HG02763 (cell line): ENCODE measurements around the gene MYOD1.

Experiments
- ATAC-seq: cut with Tn5 transposase; IDR thresholded peaks from one replicate; pipeline ENCODE4 v1.9.1; 2021; ENCODE audit warnings: mild to moderate bottlenecking, moderate library complexity; ENCODE audit not compliant: unreplicated experiment

The MYOD1 gene

DNA sequence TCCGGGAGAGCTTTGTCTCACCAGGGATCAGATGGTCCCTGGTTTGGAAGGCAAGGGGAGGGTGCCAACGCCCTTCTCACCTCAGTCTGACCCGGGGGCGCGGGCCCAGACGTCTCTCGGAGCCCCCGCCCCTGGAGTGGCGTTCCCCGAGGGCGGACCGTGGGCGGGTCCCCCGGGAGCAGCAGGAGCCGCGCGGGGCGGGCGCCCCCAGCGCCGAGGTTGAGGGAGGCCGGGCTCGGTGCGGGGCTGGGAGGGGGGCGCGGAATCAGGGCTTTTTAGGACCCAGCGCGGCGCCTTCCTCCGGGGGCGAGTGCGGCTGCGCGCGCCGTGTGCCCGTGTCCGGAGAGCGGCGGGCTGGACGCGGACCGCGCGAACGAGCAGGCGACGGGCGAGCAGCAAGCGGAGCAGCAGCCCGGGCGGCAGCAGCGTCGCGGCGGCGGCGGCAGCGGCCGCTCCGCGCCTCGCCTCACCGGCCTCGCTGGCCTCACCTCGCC, 15.1 kb downstream of the MYOD1 start, which contains the start of gene KCNC1:
Gene KCNC1 (plus strand): TSS at position 364 of the 494 bp plus-strand sequence. CDS start 1,222 bp downstream, outside the sequence.
- no peak for ATAC-seq

DNA sequence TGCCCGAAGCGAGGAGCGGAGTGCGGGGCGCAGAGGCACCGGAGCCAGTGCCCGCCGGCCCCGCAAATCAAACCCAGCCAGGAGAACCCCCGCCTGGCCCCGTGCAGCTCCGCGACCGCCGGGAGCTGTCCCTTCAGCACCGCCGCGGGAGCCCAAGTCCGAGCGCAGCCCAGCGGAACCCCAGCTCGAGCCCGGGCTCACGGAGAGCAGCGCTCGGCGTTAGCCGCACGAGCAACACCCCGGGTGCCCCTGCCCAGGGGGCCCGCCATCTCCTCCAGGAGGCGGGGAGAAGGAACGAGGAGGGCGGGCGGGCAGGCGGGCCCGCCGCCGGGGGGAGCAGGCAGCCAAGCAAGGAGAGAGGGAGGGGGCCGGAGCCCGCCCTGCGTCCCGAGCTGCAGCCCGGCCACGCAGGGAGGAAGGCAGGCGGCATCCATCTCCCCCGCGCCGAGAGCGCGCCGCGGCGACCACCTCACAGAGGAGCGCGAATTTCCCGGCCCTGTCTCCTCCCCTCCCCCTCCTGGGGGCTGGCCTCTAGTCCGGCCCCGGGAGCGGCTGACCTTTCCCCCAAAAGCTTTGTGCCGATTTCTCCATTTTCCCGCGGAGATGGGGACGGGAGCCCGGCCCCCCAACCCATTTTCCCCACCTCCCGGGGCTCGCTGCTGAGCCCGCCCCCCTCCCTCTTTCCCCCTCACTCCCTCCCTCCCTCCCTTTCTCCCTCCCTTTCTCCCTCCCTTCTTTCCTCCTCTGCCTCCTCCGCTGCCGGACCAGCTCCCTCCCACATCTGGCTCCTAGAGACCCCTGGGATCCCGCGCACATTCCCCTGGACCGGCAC, 15.8 kb downstream of the MYOD1 start:
- ATAC-seq: no peak

DNA sequence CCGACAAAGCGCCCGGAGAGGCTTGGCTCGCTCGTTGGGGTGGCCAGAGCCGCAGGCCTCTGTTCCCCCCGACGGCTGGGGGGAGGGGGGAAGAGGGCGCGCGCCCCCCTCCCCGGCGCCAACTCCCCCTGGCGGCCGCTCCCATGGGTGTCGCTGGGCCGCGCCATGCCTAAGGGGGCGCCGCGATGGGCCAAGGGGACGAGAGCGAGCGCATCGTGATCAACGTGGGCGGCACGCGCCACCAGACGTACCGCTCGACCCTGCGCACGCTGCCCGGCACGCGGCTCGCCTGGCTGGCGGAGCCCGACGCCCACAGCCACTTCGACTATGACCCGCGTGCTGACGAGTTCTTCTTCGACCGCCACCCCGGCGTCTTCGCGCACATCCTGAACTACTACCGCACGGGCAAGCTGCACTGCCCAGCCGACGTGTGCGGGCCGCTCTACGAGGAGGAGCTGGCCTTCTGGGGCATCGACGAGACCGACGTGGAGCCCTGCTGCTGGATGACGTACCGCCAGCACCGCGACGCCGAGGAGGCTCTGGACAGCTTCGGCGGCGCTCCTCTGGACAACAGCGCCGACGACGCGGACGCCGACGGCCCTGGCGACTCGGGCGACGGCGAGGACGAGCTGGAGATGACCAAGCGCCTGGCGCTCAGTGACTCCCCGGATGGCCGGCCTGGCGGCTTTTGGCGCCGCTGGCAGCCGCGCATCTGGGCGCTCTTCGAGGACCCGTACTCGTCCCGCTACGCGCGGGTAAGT, 16.6 kb downstream of the MYOD1 start:
- no peak for ATAC-seq

DNA sequence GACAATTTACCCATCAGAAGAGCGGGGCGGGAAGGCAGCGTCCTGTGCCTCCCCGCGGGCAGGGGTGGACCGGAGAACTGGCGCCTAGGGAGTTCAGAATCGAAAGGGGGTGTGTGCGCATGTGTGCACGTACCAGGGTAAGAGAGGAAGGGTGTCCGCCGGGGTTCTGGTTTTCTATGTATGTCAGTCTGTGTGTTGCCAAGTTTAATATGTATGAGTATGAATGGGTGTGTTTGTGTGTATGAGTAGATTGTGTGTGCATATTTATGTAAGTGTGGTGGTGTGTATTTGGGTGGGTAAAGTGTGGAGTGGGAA, 17.2 kb downstream of the MYOD1 start:
- ATAC-seq: no peak

DNA sequence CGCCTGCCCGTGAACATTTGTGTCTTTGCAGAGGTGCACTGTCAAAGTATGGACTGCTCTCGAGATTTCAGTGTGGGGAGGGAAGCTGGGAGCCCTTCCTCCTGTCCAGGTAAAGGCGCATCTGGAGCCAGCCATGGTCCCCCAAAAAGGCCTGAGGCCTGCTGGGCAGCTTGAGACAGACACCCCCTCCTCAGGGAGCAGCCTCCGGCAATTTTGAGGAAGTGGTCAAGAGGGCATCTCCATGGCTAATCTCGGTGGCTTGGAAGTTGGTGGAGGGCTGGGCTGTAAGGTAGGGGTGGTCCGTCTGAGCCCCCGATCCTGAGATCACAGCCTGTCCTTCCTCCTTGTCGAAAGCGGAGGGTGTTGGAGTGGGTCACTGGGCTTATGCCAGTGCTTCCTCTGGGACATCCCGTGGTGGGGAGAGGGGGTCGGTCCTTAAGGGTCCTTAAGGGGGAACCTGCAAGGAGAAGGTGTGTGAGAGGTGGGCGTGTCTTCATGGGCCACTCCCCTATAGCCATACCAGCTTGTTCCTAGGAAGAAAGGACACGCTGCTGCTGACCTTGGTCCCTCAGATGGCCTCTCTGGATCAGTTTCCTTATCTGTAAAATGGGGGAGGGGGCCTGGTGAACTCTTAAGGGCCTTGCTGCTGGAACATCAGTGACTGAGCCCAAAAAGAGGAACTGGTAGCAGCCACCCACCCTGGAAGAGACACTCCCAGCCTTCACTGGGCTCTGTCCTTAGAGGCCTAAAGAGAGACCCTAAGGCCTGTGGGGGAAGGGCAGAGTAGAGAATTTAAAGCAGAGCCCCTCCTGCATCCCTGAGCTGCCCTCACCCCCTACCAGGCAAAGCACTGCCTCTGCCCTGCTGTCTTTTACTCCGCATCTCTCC, 17.8 kb downstream of the MYOD1 start:
- no peak for ATAC-seq

DNA sequence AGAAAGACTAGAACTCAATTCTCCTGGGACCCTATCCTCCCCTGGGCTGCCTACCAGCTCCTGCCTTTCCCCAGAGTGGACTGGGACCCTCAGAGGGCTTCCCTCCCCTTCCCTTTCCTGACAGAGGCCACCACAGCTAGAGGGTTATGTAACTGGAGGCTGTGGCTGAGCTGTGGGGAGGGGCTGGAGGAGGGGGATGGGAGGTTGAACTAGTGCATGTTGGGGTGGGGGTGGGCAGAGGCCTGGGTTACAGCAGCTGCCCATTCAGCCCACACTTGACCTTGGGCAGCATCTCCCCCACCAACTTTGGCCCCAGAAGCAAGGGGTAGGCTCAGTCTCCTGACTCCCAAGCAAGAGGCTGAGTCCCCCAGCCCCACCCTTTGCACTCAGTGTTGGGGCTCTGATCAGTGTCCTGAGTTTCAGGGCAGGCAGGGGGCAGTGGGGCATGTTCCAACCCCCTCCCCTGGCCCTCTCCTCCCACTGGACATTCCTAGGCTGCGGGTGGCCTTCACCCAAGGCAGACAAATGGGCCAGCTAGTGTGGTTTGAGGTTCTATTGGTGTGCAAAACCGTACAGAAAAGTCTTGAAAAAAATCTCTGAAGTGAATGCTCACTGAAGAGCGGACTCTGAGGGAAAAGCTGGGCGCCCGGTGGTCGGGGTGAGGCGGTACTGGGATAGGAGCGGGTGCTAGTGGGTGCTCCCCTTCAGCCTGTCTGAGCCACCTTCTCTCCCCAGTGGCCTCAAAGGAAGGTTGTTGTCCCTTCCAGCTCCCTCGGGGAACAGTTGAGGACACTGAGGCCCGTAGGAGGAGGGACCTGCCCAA, 19.0 kb downstream of the MYOD1 start:
- no peak for ATAC-seq

DNA sequence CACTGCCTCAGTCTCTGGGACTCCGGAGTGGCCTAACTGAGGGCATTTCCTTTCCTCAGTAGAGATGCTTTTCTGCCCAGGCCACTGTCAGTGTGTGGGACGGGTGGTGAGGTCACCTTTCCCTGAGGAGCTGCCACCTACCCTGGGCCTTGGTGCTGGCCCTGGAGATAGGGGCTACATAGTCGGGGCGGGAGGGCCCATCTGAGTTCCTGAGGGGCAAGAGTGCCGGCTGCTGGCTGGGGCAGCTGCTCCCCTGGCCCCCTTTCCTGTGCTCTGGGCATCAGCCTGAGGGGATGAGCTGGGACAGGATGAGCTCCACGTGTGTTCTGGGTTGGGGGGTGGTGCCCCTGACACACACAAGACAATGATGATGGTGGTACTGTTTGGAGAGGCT, 20.6 kb downstream of the MYOD1 start:
- ATAC-seq: no peak

DNA sequence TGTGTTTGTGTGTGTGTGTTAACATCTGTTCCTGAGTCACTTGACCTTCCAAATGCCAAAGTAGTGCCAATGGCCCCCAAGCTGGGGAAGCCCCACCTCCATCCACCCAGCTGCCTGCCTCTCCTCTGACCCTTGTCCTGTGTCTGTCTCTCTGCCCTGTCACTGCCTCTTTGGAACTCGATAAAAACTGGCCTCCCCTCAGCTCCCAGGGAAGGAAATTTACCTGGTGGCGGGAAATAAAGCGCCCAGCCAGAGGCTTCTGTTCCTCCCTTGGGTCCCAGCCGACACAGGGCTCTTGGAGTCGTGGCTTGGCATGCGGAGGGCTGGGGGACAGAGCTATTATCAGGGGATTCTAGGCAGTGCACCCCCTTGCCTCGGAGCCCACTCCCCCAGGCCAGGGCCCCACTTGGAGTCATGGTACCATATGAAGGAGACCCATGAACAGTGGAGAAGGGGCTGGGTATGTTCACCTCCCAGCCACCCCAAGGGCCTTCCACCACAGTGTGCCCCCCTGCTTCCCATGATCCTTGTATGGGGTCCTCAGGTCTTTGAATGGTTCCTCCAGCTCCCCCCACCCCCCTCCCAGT, 21.4 kb downstream of the MYOD1 start:
- no peak for ATAC-seq

DNA sequence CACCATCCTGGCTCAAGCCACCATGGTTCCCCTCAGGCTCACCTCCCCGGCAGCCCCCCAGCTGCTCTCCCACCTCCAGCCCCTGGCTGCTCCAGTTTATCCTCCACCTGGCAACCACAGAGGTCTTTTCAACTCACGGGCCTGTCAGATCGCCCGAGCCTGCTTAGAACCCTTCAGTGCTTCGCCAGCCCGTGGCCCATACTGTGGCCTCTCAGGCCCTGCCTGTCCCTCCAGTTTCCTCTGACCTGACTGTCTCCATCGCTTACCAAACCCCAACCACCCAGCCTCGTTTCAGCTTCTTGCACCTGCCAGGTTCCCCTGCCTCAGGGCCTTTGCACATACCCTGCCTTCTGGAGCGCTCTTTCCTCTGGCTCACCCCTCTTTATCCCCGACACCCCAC, 22.1 kb downstream of the MYOD1 start:
- no peak for ATAC-seq

DNA sequence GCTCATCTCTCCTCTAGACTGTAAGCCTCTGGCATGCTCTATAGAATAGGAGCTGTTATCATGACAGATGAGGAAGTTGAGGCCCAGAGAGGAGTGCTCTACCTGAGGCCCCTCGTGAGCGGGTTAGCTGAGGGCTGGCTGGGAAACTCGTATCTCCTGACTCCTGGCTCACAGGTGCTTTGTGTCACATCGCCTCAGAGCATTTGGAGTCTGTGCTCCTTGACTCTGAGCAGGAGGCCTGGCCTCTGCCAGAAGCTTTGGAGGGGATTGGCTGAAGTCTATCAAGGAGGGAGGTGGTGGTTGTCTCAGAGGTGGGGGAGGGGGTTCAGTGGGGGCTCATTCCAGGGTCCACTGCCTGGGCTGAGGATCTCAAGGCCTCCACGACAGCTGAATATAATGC, 22.6 kb downstream of the MYOD1 start:
- ATAC-seq: no peak

DNA sequence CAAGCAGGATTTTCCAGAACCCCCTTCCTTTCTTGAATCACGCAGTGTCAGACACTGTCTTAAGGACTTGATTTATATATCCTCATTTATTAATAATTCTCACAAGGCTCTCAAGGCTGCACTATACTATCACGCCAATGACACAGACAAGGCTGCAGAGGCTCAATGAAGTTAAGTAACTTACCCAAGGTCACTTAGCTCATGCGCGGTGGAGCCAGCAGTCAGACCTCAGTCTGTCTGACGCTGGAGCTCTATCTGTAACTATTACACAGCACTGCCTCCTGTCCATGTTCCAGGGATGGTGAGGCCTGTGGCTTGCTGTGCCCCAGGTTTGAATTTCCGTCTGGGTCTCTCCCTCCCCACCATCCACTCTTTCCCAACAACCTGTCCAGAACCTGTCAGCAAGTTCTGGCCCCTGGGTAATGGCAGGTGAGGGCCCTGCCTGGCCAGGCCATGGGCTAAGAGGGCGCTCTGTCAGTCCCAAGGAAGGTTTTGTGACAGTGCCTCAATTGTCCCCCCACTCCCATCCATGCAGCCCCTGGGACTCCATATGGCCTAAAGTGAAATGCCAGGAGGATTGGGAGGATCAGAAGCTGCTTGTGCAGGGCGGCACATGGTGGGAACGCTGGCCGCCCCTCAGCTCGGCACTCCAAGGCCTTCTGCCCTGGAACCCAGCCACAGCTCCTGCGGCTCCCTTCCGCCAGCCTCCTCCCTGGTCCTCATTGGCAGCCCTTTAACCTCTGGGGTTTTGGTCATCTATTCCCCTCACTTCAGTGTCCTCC, 23.8 kb downstream of the MYOD1 start:
- ATAC-seq: no peak

DNA sequence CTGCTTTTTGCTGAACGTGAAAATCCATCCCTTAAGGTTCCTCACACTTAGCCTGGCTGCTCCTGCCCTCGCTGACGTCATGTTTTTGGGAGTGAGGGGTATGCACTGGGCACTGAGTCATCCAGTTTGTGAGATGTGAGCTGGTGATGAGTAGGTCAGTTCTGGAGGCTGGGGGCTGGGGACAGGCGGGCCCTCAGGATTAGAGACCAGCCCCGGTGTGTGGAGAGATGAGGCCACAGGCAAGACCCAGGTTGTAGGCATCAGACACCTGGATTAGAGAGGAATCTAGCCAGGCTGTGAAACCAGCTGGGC, 24.4 kb downstream of the MYOD1 start:
- ATAC-seq: no peak

DNA sequence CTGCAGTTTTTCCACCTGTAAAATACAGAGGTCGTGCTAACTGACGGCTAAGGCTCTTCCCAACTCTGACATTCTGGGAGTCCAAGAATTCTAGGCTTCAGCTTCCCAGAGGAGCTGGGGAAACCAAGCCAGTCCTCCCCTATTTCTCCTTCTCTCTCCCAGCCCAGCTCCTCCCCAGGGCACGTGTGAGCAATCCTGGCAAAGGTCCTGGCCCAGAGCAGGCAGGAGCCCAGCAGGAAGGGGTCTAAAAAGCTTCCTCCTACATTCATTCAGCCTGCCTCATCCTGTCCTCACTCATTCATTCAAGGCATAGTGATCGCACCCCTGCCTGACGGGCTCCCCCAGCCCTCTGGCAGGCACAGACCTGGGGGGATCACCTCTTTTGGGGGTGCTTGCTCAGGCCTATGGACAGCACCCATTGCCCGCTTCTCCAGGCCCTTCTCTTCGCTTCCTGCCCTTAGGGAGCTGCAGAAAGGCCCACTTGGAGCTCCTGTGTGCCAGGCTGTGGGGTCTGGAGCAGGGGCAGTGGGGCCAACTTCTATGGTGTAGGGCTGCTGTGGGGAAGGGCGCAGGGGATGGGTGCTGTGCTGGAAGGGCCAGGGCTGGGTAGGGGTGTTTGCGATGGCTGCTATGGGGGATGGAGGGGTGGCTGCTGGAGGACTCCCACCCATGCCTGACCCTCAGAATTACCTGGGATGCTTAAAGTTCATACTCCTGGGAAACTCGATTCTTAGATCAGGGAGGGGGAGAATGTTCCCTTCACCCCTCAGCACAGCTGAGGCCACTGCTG, 25.0 kb downstream of the MYOD1 start:
- ATAC-seq: no peak

DNA sequence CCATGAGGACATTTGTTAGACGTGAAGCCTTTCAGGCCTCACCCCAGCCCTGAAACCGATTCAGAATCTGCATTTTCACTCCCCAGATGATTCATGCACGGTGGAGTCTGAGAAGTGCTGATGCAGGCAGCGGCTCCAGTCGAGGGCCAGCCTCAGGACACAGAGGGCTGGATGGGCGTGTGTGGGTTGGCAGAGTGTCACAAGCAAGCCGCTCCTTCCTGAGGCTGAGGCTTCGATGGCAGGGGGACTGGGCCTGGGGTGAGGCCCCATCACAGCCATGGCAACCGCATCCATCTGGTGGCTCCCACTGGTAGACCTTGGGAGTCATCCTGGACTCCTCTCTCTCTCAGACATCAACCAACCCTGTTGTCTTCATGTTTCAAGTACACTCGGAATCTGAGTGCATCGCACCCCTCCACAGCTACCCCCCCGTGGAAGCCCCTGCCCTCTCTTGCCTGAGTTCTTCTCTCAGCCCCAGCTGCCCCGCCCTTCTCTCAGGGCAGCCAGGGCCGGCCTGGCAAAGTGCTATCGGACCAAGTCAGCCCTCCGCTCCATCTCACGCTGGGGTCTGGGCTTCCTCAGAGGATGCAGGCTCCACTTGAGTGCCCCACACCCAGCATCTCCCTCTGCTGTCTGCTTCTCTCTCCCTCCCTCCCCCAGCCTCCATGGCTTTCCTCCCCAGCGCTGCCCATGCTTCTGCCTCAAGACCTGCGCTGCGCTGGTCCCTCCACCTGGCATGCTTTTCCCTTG, 25.8 kb downstream of the MYOD1 start:
- ATAC-seq: no peak

DNA sequence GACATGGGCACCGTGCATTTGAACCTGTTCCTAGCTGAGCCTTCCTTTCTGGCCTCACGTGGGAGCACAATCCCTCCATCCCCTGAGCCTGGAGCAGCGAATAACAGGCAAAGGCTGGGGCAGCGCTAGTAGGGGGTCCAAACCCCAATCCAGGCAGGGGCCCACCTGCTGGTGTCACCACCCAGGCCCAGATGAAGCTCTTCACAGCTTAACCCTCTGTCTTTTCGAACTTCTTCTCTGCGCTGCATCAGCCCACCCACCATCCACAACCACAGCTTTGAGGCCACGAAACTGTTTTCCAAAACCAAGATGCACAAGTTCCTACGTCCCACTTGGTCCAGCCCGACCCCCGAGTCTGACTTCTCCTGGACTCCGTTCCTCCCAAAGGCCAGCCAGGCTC, 26.7 kb downstream of the MYOD1 start:
- ATAC-seq: no peak

DNA sequence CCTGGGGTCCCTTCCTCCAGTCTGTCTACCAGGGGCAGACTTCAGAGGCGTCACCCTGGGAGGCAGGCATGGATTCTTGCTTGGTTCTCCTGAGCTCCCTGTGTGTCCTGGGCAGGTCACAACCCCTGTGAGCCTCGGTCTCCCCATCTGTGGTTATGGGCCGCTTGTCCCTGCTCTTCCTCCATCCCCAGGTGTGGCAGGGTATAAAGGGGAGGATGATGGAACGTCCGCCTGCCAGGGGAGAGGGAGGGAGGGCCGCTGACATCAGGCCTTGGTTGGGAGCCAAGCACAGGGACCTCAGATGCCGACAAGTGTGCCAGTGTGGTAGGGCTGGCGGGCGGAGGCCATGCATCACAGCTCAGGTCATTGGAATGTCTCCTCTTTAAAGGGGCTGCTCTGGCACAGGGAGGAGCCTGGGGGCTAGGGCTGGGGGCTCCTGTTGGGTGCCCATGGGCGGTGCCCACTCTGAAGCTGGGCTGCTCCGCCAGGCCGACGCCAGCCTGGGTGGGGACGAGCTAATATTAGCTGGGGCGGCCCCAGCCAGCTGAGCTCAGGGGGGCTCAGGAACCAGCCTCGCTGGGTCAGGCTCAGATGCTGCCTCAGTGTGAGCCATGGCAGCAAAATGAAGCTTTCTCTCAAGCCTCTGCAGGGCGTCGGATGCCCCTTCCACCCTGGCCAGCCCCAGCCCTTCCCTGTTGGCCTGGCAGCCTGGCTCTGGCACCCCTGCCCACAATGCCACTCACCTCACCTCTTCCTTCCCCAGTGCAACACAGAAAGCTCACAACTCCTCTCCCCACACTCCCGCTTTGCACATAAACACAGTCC, 28.0 kb downstream of the MYOD1 start:
- no peak for ATAC-seq

DNA sequence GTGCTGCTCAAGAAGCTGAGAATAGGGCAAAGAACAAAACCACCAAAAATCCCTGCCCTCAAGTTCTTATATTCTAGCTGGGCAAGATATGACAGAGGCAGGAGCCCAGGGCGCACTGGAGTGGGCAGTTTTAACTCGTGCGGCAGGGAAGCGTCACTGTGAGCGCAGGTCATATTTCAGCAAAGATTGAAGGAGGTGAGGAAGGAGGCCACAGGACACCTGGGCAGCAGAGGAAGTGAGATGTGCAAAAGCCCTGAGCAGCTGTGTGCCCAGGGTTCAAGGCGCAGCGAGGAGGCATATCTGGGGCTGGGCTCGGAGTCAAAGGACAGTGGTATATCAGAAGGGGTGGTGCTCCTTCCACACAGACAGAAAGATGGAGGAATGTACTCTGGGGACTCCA, 28.7 kb downstream of the MYOD1 start:
- ATAC-seq: no peak
